Measurements from ENCODE around the gene CDC42EP3.

GRCh38 chr2:37683241-37683640, 11.8 kb upstream of the CDC42EP3 start:
- TF ChIP-seq CTCF (IDR thresholded peaks at IDR 0.05) = no peak
- no peak for TF ChIP-seq POLR2A (IDR thresholded peaks at IDR 0.05)

Data from testis (tissue), 2 donors.